ENCODE results near the gene BET1.
A peak's percentile ranks its signal among the peaks of the same experiment; 100 is the strongest.

BET1 gene

DNA sequence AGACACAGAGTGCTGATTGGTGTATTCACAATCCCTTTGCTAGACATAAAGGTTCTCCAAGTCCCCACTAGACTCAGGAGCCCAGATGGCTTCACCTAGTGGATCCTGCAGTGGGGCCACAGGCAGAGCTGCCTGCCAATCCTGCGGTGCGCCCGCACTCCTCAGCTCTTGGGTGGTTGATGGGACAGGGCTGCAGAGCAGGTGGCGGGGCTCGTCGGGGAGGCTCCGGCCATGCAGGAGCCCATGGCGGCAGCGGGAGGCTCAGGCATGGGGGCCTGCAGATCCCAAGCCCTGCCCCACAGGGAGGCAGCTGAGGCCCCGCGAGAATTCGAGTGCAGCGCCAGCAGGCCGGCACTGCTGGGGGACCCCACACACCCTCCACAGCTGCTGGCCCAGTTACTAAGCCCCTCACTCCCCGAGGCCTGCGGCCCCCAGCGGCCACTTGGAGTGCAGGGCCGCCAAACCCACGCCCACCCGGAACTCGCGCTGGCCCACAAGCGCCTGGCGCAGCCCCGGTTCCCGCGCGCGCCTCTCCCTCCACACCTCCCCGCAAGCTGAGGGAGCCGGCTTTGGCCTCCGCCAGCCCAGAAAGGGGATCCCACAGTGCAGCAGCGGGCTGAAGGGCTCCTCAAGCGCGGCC lies 7.7 kb upstream of the BET1 start:
- no peak for DNase-seq (ENCODE audit: low spot score)

DNA sequence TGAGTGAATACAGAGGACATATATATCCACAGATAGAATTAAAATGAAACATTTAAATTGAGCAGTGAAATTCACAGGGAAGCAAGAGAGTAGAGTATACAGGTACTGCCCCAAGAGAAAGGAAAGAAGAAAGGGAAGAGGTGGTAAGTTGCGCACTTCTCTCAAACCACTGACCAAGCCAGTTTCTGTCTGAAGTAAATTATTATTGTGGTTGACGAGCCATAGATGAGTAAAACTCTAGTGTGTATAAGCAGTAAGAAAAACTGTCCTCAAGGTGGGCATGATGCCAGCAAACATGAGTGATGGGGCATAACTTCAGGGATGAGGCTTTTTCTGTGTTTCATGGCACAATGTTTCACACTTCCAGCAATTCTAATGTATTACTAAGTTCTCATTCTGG lies 4.4 kb upstream of the BET1 start:
- peak; percentile 10 for DNase-seq (ENCODE audit: low spot score)

DNA sequence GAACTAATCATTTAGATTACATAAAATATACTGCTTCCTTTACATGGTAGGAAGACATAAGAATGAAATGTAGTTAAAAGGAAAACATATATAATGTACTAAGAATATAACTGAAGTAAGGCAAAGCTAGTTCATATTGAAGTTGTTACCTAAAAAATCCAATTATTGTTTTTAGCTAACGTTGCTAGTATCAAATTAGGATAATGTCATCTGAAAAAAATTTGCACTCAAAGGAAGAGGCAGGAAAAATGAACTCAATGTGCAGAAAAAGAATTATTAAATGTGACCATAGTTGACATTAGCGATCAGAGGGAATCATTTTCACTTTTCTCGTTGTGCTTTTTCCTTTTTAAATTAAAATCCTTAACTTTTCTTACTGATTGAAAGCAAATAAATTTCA lies 1.6 kb upstream of the BET1 start:
- DNase-seq (ENCODE audit: low spot score) = no peak

DNA sequence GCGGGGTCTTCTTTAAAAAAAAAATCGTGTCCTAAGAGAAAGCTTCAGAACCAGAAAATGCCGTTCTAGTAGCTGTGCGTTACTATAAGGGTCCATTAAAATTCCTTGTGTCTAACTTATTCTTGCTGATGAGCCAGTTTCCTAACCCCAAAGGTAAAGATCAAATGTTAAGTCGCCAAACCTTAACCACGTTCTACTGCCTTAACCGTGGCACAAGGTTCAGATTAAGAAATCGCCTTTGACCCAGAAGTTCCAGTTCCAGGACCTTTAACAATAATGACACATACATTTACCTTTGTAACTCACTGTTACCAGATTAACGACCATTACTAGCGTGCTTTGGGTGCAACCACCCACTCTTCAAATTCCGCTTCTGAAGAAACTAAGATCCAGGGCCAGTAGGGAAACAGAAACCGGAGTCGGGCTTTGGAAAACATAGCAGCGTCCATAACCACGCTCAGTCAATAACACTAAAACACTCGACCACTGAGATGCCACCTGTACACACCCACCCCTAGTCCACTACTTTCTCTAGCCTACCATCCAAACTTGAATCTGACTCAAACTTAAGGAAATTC lies 620 bp downstream of the BET1 start:
- peak; percentile 24 for DNase-seq (ENCODE audit: low spot score)

DNA sequence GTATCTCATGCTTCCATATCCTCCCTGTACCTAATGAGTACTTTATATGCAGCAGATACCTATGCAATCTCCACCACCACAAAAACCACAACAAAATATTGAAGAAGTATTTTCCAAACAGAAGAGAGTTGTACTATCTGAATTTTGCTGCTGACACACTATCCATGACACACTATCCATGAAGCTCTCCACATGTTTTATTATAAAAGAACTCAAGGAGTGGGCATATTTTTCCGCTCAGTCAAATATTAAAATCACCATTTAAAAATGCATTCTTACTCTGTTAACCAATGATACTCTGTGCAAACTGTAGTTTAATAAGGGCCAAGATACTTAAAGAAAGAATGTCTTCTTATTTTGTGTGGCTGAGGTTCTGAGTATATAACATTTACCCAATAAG lies 2.8 kb downstream of the BET1 start:
- peak; percentile 44 for DNase-seq (ENCODE audit: low spot score)

DNA sequence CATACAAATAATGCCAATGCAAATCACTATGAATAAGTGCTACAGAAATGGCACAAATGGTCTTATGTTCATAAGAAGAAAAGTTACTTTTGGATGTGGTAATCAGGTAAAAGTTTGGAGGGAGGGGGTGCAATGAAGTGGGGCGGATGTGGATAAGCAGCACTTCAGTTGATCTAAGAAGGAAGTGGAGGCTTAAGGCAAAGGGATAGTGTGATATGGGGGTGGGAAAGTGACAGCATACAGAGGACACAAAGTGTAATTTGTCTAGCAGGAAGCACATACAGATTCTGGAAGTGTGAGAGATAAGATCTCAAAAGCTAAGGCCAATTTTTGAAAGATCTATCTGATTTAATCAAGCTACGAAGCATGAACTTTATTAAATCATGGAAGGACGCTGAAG lies 6.3 kb downstream of the BET1 start:
- no peak for DNase-seq (ENCODE audit: low spot score)

DNA sequence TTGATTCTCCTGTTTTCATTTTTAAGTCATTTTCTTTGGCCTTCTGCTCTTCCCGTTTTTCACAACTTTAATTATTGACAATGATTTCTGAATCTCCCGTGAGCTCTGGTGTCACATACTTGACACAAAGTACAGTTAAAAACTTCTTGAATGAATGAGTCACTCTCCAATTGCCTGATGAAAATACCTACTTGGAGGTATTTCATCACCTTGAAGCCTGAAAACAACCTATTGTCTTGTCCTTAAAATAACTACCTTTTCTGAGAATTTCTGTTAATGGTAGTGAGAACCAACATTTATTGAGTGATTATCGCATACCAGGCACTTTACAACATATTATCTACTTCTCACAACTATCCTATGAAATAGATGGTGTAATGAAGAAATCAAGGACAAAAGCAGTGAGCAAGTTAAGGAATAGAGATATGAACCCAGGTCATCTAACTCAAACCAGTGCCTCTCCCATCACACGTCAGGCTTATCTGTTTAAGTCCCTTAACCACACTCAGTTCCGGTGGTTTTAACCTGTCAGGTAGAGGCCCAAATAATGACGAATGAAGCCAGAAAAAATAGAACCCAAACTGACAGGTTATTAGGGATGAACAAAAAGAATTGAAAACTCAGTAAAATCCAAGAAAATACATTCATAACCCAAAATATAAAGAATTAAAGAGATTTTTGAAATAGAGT lies 11.6 kb downstream of the BET1 start:
- no peak for DNase-seq (ENCODE audit: low spot score)

DNA sequence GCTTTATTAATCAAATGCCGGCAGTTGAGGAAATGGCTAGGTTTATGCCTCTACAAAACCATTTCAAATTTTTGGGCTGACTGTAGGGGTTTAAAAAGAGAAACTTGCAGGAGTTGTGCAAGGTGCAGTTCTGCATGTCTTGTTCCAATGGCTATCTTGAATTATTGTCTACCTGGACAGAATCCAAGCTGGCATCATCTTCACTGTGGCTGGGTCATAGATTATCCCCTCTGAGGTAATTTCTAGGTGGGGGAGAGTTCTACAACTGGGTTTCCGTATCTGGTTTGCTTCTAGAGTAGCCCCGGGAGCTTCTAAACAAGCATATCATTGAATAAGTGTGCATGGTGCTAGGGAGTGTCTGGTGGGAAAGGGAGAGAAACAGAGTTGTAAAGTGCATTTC lies 16.9 kb downstream of the BET1 start:
- no peak for DNase-seq (ENCODE audit: low spot score)

DNA sequence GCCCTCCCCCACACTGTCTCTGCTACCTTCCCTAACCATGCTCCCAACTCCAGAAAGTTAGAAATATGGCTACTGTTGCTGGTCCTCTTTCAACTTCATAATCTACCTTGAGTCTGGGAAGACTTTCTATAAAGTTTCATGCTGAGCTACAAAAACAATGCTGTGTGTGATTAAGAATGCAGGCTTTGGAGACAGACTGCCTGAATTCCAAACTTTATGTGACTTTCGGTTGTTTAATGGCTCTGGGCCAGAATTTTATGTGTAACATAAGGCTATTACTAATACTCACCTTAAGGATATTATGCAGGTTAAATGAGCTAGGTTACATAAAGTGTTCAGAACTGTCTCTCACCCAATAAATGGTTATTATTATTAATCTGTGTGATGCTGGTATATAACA lies 19.1 kb downstream of the BET1 start:
- no peak for DNase-seq (ENCODE audit: low spot score)

DNA sequence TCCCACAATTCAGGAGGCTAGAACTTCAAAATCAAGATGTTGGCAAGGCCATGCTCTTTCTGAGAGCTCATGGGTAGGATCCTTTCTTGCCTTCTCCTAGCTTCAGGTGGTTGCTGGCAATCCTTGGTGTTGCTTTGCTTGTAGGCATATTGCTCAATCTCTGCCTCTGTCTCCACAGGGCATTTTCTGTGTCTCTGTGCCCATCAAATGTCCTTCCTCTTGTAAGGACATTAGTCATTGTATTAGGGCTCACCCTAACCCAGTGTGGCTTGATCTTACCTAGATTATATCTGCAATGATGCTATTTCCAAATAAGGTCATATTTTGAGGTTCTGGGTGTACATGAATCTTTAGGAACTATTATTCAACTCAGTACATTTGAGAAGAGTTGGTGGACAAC lies 20.1 kb downstream of the BET1 start:
- no peak for DNase-seq (ENCODE audit: low spot score)

DNA sequence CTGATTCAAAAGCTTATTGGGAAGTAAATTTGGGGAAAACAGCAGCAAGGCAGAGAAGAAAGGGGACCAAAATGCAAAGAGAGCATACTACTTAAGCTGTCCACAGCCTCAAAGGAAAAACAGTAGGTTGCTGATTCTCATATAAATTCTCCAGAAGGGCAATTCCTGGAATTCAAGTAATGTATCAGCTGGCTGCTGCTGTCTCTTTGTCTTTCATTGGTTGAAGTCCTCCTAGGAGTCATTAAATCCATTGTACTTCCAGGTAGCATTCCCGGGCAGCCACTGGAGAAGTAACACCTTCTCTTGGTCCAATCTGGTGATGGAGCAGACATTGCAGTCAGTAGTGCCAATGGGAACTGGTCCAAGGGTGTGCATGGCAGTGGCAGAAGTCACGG lies 22.7 kb downstream of the BET1 start:
- DNase-seq (ENCODE audit: low spot score) = no peak

DNA sequence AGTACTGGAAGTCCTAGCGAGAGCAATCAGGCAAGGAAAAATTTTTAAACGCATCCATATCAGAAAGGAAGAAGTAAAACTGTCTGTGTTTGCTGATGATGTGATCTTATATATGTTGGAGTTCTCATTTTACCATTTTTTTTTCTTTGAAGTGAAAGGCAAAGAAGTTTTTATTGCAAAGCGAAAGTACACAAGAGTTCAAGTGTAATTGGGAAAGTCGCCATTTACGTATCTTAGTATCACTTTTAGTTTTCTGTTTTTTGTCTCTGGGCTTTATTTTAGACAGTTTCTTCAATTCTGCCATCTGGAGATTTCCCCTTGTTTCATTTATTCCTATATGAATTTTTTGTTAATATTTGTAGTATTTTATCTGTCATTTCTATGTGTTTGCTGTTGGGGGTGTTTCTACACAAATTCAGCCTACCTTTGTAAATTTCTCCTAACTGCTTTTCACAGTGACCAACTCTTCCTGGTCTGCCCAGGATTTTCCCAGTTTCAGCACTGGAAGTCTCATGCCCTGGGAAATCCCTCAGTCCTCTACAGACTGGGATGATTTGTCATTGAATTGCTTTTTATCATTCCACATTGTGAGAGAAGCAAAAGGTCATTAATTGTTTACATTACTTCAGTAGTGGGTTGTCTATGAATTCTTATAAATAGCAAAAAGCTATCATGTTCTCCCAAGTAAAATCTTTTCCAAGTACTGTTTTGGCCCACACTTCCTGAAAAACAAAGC lies 23.2 kb downstream of the BET1 start:
- DNase-seq (ENCODE audit: low spot score) = no peak

DNA sequence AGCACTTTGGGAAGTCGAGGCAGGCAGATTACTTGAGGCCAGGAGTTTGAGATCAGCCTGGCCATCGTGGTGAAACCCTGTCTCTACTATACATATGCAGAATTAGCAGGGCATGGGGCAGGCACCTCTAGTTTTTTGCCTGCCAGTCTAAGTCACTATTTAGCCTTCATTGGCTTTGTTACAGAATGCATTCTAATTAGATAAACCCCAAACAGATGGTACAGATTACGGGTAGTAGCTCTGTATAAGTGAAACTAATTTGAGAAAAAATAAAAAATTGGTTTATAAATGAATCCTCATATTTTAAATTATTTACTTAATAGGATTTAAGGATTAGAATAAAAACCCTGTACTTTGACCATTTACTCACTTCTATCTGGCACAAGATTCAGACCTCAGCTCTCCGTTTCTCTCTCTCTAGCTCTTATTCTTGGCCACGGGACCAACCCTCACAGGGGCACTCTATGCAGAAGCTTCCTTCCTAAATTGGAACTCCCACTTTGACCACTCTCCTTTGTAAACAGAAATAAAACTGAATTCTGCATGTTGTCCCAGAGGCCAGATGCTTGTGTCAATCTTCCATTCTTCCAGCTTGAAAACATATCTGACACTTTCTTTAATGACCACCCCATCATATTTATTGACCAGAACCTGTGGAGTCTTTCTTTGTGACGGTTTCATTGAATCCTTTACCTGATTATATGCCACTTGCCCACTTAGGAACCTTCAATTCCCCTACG lies 26.8 kb downstream of the BET1 start:
- DNase-seq (ENCODE audit: low spot score) = no peak

DNA sequence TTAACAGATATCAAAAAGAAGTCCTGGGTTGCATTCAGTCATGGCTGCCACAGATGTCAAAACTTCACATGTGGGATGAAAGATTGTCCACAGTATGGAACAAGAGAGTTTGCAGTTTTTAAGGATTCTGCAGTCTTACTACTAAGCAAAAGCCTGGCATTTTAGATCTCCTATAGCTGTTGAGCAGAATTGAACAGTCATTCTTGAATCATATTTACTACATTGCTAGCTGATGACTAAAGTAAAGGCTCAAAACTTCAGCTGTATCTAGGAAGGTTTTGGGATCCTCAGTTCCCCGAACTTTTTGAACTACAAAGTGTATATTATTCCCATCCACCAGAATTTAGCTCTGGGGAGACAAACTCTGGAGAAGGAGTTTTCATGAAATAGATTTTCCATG lies 31.0 kb downstream of the BET1 start:
- peak; percentile 7 for DNase-seq (ENCODE audit: low spot score)

DNA sequence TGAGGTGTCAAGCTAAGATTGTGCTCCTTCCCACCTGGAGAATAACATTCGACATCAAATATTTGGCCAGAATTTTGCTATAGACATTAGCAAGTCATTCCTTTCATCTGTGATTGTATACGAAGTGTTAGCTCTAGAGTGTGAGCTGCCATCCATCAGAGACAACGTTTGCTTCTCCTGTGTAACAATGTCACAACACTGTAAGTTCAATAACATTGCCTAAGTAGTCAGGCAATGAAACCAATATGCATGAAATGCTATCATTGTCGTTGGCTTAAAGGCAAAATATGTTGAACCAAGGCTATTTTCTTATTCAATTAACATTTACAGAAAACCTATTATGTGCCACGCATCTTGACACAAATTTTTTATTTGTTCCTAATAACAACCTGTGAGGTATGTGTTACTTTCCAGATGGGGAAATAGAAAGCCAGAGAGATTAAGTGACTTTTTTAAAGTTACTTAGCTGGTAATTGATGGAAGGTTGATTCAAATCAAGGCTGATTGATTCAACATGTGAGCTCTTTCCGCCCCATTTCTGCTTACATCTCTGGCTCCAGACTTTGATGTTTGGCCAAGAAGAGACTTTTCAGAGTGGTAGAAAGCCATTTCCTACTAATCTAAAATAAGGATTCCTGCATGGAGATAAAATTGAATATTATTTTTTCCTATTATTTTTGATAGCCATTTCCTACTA lies 32.0 kb downstream of the BET1 start:
- DNase-seq (ENCODE audit: low spot score) = no peak

DNA sequence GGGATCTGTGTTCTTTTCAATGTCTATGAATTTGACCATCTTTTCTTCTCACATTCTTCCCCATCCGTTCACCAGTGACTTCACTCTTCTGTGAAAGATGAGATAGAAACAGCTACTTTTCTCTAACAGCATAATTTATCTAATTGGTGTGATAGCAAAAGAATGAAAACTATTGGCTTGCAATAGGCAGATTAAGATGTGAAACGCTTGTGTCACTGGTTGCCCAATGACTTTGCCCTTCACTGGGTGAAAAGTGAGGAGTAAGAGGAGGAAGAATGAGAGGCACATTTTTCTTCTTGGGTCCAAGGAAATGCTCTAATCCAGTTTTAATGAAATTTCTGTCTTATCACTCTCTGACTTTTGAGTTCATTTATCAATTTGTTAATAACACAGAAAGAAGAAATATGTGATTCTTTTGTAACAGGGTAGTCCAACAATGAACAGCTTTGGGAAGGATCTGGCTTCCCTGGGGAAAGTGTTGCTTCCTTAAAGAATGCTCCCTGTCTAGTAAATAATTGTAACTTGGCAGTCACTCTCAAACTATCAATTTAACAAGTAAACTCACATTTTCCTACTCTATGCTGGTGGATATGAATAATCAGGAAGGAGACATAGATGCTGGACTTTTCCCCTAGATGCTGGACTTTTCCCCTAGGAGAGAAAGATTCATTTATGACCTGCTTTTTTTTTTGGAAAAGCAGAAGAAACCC lies 35.1 kb downstream of the BET1 start:
- DNase-seq (ENCODE audit: low spot score) = no peak

DNA sequence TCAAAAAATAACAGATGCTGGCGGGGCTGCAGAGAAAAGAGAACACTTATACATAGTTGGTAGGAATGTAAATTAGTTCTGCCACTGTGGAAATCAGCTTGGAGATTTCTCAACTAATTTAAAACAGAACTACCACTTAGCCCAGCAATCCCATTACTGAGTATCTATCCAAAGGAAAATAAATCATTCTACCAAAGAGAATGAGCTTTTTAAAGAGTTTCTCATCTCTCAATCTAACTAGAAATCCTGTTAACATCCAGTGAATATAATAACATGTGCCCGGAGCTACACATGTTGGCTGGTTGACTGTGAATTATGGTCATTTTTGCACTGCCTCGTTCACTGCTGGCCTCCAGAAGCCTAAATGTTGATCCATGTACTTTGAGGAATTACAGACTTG lies 39.3 kb downstream of the BET1 start:
- DNase-seq (ENCODE audit: low spot score) = no peak

DNA sequence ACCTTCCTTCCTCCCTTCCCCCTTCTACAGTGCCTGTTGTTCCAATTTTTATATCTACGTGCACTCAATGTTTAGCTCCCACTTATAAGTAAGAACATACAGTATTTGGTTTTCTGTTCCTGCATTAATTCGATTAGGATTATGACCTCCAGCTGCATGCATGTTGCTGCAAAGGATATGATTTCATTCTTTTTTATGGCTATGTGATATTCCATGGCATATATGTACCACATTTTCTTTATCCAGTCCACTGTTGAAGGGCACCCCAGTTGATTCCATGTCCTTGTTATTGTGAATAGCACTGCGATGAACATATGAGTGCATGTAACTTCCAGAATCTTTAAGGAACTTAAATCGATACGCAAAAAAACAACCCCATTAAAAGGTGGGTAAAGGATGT lies 39.9 kb downstream of the BET1 start:
- DNase-seq (ENCODE audit: low spot score) = no peak

DNA sequence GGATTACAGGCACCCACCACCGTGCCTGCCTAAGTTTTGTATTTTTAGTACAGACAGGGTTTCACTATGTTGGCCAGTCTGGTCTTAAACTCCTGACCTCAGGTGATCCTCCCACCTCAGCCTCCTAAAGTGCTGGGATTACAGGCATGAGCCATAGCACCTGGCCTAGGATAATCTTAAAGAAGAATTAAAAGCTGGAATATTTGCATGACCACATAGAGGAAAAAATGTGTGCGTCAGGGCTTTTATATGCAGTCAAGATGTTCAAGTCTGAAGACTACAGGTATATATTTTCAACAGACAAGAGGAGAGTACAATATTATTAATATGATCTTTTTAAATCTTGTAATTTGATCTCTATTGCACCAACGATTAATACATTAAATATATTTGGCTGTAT lies 43.2 kb downstream of the BET1 start:
- DNase-seq (ENCODE audit: low spot score) = no peak

DNA sequence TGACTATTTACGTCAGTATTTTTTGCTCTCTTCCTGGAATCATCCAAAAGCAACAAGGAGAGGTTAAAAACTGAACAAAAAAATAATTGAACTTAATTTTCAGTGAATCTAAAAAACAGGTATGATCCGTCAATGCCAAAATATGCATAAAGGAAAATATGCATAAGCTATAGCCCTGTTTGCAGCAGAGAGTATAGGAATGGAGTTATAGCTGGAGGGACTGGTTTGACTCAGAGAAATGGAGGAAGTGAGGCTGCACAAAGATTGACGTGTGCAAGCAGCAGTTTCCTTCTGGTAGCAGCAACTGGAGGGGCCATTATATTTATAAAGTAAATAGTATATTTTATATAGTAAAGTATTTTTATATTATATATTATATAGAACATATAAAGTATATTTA lies 45.5 kb downstream of the BET1 start:
- DNase-seq (ENCODE audit: low spot score) = no peak

DNA sequence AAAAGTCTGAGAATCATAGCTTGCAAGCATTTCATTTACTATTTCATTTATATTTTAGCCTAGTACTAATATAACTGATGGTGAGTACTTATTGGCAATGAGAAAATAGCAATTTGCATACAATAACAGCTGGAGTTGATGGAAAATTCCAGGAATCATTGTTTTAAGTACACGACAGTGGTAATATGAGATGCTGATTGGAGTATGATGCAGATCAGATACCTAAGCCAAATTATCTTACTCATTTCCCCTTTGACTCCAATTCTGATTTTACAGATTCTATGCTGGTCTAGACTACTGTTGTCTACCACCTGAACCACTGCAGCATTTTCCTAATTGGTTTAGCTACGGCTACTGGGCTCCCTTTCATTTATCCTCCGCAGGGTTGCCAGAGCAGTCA lies 45.9 kb downstream of the BET1 start:
- no peak for DNase-seq (ENCODE audit: low spot score)

All from GM03348 (cell line).